RCC 7860 (cell line): ENCODE data around the gene NTM.

Experiments
- DNase-seq: peaks from one replicate; pipeline ENCODE4 v3.0.0-alpha.2; 2015; ENCODE audit warnings: low spot score
- FAIRE-seq: peaks from 2 replicates; lab custom pipeline; 2012; peaks lifted over from hg19 to GRCh38; lab: Jason Lieb, UNC

NTM gene

DNA sequence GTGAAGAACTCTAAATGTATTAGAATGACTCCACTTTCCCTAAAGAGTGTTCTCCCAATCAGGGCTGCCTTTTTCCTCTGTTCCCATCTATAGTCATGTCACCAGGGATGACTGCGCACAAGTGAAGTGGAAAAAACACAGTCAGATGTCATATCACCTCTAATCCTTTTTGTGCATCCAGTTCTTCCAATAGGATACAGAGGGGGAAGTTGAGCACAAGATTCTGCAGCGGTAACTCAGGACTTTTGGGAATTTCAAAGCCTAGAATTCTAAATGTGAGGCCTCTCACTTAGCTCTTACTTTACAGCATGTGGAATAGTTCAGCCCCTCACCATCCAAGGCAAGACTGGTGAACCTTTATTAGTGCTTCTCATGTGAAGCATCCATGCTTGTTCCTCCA is 602.6 kb downstream of the NTM start:
- no peak for FAIRE-seq
- DNase-seq, result no peak

DNA sequence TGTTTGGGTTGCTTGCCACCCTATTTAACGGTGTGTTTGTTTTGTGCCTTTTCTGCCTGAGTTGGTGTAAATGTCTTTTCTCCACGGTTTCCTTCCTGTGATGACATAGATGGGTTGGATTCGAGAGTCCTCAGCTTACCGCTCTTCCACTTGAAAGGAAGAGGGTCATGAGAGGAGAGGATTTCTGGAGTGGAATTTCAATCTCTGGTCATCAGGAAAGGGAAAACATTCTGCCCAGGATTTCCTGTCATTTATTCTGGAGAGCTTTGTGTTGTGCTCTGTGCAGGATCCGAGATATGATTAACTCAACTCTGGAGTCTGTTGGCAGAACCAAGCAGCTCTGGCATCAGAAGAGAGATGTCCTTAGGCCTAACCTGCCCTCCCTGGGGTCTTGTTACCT is 605.2 kb downstream of the NTM start:
- FAIRE-seq (no peak), DNase-seq (no peak)

DNA sequence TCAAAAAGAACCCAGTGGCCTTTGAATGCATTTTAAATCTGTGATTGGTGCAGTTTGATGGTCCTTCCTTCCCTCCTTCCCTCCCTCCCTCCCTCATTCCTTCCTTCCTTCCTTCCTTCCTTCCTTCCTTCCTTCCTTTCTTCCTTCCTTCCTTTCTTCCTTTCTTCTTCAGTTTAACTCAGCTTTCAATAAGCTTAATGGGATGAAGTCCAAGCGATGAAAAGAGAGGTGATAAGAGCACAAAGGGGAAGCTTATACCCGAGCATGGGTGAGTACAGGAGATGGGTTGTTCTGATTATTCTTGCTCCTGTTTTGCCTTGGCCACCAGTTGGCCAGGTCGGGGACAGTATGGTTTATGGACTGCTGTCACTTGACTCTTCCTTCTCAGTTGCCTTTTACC is 605.6 kb downstream of the NTM start:
- FAIRE-seq, result no peak
- DNase-seq, result no peak

DNA sequence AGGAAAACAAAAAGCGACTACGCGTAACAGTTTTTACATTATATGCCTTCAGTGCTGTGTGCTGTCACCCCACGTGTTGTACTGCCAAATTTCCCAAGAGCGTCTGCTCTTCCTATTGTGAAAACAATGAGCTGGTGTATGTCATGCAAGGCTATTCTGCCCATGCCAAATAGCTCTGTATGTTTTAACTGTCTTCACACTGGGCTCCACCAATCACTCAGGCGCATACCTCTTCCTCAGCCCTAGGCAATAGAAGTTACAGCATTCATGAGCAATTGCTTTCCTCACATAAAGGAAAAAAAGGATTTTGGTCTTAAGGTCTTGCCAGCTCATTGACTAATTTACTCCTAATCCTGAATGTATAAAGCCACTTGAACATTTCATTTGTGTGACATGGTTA is 606.8 kb downstream of the NTM start:
- DNase-seq (peak; percentile 47), FAIRE-seq (no peak)

DNA sequence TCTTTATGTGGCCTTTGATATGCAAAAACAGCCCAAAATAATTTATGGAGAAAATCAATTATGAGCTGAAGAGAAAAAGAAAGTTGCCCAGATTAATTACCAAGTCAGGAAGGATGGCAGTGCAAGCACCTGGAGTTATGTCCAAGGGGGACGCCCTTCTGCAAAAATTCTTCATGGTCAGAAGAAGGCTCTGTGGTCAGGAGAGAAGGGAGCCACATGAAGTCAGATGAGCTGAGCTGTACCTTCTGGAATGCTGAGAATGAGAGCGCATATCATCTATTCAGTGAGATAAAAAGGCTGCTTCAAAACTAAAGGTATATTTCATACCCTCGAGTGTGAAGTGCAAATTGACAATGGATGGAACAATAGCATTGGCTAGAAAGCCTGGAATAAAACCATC is 607.4 kb downstream of the NTM start:
- FAIRE-seq (peak; percentile 91), DNase-seq (peak; percentile 83)

DNA sequence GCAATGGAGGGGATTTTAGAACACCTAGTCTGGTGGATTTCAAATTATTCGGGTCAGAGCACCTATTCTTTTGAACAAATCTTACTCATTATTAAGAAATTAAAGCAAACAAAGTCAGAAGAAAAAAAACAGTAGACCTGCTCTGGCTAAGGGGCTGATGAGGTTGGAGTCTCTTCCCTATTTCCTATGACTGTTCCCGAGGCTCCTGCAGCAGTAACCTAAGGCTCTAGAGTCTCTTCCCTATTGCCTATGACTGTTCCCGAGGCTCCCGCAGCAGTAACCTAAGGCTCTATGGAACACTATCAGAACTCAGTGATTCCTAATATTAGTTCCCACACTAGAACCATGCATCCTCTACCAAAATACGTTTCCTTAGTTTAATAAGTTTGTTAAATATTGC is 607.9 kb downstream of the NTM start:
- no peak for FAIRE-seq
- DNase-seq, result peak; percentile 40

DNA sequence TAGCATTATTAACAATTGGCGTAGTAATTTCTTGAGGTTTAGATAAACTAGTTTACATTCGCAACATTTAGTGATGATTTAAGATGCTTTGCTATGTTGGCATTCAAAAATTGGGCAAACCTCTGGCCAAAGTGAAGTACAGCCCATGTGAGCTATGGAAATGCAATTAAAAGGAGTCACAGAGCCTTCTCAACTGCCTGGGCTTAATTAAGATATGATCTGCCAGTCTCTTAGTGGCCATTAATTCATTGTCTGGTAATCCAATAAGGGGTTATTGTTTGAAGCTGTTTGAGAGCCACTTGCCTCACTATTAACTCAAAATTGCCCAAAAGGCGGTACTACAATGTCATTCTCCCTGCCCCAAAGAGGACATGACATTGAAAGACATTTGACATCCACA is 608.9 kb downstream of the NTM start:
- DNase-seq (no peak), FAIRE-seq (no peak)

DNA sequence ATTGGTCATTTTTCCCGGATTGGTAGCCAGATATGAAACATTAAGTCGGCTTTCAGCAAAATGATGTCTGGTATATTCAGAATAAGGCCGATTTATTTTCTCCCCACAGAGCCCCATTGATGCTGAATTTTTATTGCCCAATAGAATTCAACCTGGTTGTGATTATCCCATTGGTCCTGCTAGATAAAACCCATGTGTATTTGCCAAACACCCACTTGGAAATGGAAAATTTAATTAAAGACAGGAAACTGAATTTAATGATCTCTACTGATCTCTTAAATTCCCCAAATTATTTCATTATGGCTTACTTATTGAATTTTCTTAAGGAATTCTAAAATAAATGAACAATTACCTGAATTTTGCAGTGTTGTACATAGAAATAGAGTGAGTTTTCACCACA is 609.8 kb downstream of the NTM start:
- FAIRE-seq, result no peak
- no peak for DNase-seq

DNA sequence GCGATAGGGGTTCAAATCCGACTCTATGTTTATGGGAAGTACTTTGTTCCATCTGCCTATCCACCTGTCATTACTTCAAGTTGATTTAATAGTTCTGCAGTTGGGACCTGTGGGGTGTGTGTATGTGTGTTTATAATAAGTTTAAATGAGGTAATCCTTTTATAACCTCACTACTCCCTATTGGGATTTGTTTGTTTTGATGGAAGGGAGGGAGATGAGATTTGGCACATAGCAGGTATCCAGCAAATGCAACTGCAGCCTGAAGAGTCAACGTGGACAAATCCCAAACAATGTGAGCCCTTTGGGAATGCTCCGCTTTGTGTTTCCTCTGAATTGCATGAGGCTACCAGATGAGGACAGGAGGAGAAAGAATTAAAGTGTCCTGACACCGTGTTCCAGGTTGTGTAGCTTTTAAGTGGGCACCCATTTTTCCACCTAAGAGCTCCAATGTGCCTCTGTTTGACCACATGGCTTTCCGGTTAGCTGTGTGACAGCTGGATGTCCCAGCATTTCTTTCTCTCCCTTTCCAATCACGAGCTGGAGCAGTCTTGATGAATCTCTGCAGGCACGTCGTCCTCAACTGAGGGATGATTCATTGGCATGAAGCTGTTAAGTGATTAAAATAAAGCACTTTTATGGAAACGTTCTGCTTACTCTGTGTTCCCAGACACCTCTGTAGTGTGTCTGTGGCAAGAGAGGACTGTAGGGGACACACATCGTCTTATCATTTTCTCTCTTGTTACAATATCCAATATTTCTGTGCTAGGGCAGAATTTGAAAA is 610.7 kb downstream of the NTM start:
- DNase-seq (no peak), FAIRE-seq (no peak)

DNA sequence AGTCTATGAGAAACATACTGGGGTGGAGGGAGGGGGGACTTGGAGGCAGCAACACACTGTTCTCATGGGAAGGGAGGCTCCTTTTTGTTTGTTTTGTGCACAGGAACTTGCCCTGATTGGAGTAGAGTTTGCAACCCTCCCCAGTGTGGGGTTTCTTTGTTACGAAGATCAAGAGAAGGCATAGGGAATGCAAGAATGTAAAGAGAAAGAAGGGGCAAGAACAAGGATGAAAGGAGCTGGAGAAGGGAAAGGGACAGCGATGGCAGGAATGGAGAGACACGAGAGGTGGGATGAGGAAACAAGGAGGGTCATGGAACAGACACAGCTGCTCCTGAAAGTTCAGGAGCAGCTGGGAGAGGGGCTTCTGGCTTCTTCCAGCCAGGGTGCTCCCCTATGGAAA is 611.7 kb downstream of the NTM start:
- no peak for DNase-seq
- no peak for FAIRE-seq

DNA sequence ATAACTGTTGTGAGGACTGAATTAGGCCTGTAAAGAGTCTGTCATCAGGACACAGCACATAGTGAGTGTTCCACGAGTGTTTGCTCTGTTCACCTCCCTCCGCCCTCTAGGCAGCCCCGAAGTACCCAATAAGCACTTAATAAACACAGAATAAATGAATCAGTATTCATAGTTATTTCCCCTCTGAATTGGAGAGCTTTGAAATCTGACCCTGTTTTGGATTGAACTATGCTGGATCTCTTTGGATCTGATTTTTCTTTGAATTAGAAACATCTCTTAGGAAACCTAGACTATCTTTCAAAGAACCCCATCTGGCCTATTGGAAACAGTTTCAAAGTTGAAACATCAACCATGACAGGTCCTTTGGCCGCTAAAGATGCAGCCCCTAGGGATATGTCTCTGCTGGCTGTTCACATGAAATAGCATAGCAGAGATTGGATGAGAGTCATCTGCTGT is 615.5 kb downstream of the NTM start:
- DNase-seq (no peak), FAIRE-seq (no peak)

DNA sequence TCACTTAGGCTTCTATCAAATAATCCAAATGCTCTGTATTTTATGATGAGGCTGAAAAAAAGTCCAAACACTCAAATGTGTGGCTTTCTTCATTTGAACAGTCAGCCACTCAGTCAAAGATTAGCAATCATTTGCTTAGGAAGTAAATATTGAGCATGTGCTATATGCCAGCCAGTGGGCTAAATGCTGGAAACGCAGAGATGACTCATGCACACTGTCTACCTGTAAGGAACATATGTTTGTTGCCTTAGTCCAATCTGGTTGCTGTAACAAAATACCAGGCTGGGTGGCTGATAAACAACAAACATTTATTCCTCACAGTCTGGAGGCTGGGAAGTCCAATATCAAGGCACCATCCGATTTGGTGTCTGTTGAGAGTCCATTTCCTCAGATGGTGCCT is 617.3 kb downstream of the NTM start:
- FAIRE-seq, result no peak
- DNase-seq, result no peak

DNA sequence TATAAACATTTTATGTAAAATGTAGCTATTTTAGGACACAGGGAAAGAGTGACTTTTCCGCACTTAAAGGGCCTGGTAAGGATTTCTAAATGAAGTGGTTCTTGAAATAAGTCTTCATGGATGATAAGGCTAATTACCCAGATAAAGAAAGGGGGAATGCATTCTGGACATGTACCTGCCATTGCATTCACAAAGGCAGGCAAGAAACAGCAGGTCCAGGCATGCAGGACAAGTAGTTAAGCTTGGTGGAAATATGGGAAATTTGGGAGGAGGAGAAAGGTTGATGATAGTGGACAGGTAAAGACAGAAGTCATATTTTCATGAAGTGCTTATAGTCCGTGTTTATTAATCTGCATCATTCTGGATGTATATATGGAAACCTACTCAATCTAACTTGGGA is 621.2 kb downstream of the NTM start:
- FAIRE-seq, result no peak
- DNase-seq, result no peak

DNA sequence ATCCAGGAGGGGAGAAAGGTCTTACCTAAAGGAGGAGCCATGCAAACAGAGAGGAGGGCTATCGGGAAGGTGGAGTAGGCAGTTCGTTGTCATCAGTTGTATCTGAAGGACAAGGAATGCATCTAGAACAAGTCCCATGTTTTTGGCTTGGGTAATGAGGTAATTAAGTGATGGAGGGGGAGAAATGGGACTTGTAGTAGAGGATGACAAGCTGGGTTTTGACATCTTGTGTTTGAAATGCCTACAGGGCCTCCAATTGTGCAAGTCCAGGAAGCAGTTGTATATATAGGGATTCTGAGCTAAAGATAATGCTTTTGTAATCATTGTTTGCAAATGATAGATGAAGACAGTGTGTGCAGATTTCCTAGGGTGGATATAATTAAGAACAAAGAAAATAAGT is 622.8 kb downstream of the NTM start:
- DNase-seq (no peak), FAIRE-seq (no peak)

DNA sequence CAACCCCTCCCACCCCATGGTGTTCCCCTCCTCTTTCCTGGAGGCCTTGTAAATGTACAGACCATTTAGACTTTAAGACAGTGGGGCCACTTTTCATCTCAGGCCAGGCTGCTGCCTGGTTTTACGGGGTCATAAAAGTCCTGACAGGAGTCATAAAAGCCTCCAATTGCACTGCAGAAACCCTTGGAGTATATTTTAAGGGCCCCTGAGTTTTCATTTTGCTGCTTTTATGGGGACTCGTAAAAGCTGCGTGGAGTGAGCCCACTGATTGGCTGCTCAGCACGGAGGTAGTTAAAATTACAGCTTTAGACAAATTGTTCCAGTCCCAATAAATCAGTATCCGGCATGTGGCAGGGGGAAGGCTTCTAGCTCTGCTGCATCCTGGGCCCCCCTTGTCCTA is 627.6 kb downstream of the NTM start:
- DNase-seq (no peak), FAIRE-seq (no peak)

DNA sequence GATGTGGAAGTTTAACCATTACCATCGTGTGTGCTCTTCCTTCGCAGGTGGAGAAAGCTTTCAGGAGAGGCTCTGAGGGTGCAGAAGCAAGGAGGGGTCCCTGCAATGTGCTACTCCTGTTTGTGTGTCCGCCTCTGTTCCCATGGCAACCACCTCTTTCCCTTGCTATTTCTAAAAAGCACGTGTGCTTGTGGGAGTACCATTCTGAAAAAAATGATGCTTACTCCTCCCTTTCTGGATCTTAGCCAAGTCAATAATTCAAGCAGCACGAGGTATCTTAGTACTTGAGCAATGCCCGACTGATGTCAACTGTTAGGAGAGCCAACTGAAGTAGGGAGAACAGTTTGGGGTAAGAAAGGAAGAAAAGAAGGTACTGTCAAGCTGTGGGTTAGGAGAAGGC is 628.7 kb downstream of the NTM start:
- DNase-seq (no peak), FAIRE-seq (no peak)

DNA sequence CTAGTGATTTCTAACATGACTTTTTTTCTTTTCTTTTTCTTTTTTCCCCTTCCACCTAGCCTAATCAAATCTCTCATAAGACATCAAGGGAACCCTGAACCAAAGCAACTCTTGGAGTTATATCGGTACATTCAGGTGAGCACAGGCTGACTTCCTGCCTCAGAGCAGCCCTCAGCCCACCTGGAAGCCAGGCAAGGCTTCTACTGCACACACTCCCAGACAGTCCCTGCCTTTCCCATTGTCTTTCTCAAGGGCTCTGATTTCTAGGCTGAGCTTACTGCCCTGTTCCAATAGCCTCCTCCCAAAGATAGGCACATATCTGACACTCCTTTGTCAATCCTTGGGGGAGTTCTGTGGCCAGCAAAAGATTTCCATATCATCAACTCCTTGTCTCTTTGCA is 629.5 kb downstream of the NTM start:
- FAIRE-seq (no peak), DNase-seq (no peak)

DNA sequence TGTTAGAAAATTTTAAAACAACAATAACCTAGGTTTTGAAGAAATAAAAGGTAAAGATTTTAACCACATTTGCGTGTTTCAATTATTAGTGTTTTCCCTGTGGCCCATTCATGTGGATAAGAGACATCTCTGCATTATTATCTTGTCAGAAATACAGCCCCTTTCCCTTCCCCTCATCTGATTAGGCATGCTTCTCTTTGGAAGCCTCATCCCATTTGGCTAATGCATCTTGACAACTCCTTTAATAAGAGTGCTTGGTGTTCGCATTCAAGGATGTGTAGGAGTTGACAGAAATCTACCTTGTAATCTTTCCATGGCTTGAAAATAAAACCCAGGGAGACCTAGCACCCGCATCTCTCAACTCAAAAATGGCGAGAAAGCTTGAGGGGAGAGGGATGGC is 635.5 kb downstream of the NTM start:
- no peak for FAIRE-seq
- DNase-seq, result no peak

DNA sequence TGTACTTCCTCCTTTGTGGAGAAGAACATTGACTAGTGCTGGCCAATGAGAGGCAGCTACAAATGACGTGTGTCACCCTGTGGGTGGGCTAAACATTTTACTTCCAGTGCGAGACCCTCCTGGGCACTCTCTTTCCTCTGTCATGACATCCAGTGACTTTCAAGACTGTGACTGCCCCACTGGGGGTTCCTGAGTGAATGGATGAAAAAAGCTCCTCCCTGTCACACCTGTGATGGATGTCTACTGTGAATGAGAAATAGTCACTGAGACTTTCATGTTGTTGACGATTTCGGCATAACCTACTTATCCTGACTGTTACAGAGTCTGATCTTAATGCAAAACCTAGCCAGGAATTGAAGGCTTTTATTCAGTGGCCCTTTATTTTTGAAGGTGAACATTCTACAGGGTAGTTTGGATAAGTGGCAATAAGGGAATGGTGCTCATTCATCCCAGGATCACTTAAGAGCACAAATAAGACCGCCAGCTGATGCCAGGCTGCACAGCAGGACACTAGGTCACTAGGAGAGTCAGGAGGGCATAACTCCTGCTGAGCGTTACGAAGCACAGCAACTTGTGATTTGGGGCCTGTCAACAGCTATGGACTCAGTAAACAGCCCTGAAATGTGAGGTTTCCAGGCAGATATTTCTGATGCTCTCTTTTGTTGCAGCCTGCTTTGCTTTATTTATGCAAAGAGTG is 636.6 kb downstream of the NTM start:
- DNase-seq (no peak), FAIRE-seq (no peak)

DNA sequence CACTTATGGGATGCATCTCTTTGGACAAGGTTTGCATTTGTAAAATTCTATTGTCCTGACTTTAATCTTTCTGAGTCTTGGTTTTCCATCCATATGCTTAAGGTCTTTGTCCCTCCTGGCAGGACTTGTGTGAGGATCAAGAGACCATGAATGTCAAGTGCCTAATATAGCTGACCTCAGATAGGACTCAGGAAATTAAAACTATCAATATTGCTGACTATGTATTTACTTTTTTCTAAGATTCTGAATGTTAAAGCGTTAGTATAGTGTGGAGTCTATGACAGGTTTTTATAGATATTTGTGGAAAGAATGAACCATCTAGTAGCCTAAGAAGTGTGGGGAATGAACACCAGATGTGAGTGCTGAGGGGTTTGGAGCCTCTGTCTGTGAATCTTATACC is 637.8 kb downstream of the NTM start:
- DNase-seq, result no peak

DNA sequence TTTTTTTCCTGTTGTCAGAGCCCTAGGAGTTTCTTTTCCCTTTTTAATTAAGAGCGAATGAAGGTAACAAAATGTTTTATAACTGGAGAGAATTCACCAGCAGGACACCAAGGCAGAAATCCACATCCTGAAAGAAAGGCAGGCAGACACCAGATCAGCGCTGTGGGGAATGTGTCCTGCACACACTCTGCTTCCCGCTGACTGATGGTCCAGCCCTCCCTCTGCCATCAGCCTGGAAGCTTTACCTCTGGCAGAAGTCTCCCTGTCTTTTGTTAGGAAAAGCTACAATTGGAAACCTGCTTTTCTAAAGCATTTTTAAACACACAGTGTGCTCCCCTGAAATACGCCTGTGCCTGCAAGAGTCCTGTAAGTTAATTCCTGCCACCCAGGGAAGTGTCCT is 638.5 kb downstream of the NTM start:
- FAIRE-seq (no peak), DNase-seq (no peak)

More for the DNA sequence above, 637.8 kb downstream of the NTM start:
- FAIRE-seq, result no peak

DNA sequence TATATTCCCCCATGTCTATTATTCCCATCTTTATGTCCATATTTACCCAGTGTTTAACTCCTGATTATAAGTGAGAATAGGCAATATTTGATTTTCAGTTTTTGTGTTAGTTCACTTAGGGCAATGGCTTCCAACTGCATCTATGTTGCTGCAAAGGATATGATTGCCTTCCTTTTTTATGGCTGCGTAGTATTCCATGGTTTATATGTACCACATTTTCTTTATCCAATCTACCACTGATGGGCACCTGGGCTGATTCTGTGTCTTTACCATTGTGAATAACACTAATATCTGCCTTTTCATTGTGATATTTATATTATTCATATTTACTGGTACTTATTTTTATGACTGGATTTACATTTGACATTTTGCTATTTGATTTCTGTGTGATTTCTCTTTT is 649.6 kb downstream of the NTM start:
- DNase-seq (no peak), FAIRE-seq (no peak)

DNA sequence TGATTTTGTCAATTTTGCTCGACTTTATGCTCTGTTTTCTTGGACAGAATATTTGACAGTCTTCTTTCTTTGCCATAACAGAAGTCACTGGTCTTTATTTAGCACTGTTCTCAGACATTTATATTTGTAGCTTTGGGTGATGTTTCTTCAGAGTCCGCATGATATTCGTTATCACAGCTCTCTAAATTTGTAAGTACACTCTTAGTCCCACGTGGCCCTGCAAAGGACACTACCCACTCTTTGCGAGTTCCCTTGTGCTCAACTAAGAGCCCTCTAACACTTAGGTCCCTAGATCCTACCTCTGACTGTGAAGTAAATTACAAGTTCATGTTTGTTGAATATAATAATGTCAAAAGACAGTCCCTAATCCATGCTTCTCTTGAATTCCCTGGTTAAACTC is 651.9 kb downstream of the NTM start:
- DNase-seq, result no peak
- no peak for FAIRE-seq
